GM21423 (cell line): ENCODE measurements around the gene TTLL10.

Source experiments
- ATAC-seq: cut with Tn5 transposase; IDR thresholded peaks from one replicate; pipeline ENCODE4 v1.9.1; 2021; ENCODE audit warnings: mild to moderate bottlenecking, moderate library complexity; ENCODE audit not compliant: unreplicated experiment

Gene TTLL10

GRCh38 chr1:1232208-1232795, 58.6 kb downstream of the TTLL10 start, which contains the start of gene B3GALT6:
Gene B3GALT6, plus strand, starts transcription at chr1:1232237. Its CDS starts 42 bp downstream, at chr1:1232279.
- no peak for ATAC-seq

- ATAC-seq, result no peak
These were observed 59.3 kb downstream of the TTLL10 start for GRCh38 chr1:1232796-1233566.

- ATAC-seq, result no peak
These were observed 59.9 kb downstream of the TTLL10 start for GRCh38 chr1:1233567-1233892.

- no peak for ATAC-seq
These were observed 60.6 kb downstream of the TTLL10 start for GRCh38 chr1:1234180-1234808.

- ATAC-seq, result no peak
These were observed 61.5 kb downstream of the TTLL10 start for GRCh38 chr1:1235016-1235744.

GRCh38 chr1:1236176-1236763, 62.6 kb downstream of the TTLL10 start:
- ATAC-seq, result no peak

- no peak for ATAC-seq
These were observed 63.5 kb downstream of the TTLL10 start for GRCh38 chr1:1236945-1237873.

- no peak for ATAC-seq
These were observed 64.4 kb downstream of the TTLL10 start for GRCh38 chr1:1237874-1238701.

- ATAC-seq, result no peak
These were observed 65.1 kb downstream of the TTLL10 start for GRCh38 chr1:1238702-1239178.

- ATAC-seq, result no peak
These were observed 65.5 kb downstream of the TTLL10 start for GRCh38 chr1:1239227-1239613.

- ATAC-seq, result no peak
These were observed 66.1 kb downstream of the TTLL10 start for GRCh38 chr1:1239614-1240347.

GRCh38 chr1:1240348-1240732, 66.7 kb downstream of the TTLL10 start:
- ATAC-seq, result no peak

GRCh38 chr1:1240822-1241587, 67.3 kb downstream of the TTLL10 start:
- no peak for ATAC-seq

- ATAC-seq, result no peak
These were observed 68.0 kb downstream of the TTLL10 start for GRCh38 chr1:1241588-1242219.

GRCh38 chr1:1242461-1243265, 69.0 kb downstream of the TTLL10 start:
- ATAC-seq, result no peak

GRCh38 chr1:1243266-1243660, 69.6 kb downstream of the TTLL10 start:
- no peak for ATAC-seq
